Measurements from ENCODE around the gene SOBP.

Gene SOBP

DNA sequence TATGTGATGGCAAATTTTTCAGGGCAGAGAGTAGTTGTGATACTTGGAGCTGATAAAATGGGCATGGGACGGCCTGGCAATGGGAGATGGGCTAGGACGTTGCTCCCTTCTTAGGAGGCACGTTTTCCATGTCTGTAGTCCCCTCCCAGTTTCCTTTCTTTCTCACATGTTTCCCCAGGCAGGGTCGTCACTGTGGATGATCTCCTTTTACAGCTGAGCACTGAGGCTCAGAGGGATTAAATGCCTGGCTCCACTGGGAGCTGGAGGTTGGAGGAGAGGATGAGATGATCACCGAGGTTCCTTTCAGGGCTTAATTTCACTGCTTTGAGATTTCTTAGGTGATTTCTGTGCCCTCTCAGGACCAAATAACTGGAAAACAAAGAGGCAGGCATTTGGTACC, 136.7 kb downstream of the SOBP start:
- no peak for TF ChIP-seq ZNF274 (IDR thresholded peaks at IDR 0.05; ENCODE audit: low read depth, low read length)
- no peak overlapping the region for H3K4me3 ChIP-seq (ENCODE audit: low read length)

DNA sequence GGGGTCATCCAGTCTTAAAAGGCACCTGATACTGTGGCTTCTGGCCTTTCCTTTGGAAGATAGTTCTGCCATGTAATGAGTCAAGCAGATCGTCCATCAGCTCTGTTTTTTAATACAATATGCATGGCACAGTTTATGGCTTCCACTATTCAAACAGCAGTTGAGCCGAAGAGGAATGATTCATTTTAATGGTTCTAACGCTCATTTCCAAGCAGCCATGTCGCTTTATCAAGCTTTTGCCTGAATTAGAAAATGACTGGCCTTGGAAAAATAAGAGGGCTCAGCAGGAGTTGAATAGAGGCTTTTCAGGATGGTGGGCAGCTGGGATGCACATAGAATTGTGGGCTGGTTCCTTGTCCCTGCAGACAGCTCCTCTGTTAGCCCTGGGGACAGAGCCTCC, 138.1 kb downstream of the SOBP start:
- TF ChIP-seq ZNF274 (IDR thresholded peaks at IDR 0.05; ENCODE audit: low read depth, low read length), result no peak
- H3K4me3 ChIP-seq (ENCODE audit: low read length), result no peak overlapping the region

DNA sequence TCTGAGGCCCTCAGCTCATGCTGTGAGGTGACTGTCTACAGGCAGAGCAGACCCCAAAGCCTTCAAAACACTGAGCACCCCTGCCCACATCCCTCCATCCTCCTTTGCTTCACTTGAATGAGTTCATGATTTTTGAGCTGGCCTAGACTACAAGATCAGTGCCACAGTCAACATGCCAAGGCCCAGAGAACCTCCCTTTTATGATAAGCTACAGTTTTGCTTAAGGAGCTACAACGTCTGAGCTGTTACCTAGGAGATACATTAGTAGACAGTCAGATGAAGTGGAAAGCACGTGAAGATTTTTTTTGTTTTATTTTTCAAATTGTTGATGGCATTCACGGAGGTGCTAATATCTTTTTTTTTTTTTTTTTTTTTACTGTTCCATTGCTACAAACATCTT, 139.0 kb downstream of the SOBP start:
- H3K4me3 ChIP-seq (ENCODE audit: low read length), result no peak overlapping the region
- no peak for TF ChIP-seq ZNF274 (IDR thresholded peaks at IDR 0.05; ENCODE audit: low read depth, low read length)

DNA sequence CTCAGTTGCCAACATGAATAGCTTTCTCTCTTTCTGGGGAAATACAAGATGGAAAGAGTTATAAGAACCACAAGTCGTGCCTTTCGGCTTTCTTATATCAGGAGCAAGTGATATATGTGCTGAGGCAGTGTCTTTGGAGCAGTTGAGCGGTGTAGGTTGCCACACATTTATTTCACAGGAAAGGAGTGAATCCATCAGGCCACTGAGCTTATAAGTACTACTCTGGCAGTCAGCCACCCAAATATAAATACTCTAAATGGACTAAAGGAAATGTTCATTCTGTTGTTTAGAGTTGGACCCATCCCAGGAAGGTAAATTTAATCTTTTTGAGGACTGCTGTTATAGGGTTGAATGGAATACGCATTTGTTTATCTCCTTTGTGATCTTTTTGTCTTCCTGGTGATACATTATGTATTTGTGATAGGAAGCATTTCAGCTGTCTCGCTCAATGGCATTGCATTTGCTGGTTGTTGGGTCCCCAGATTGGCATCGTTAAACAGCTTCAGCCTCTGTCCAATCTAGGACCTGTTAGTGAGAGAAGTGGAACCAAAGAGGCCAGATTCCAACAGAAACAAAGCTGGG, 139.7 kb downstream of the SOBP start:
- H3K4me3 ChIP-seq (ENCODE audit: low read length), result no peak overlapping the region
- no peak for TF ChIP-seq ZNF274 (IDR thresholded peaks at IDR 0.05; ENCODE audit: low read depth, low read length)

DNA sequence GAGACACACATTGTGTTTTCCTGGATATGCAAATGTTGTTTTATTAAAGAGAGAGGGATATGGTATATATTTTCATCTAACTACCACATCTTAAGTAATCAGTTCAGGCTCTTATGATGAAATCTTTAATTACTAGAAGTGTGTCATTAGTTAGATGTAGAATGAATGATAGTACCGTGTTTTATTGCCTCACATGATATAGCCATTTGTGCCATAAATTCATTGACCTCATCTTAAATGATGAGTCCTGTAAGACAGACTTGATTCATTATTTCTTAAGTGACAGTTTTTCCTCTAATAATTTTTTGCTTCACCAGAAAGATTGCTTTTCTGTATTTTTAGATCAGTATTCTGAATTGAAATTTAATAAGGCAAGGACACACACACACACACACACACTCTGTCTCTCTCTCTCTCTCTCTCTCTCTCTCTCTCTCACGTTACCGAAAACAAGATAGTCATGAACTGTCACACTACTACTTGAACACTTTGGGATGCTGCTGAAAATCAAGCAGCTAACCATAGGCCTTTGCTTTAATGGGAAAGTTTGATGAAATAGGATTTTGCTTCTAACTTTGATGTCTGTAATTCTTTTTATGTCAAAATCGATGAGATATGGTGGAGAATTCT, 140.5 kb downstream of the SOBP start:
- no peak for TF ChIP-seq ZNF274 (IDR thresholded peaks at IDR 0.05; ENCODE audit: low read depth, low read length)
- H3K4me3 ChIP-seq (ENCODE audit: low read length), result no peak overlapping the region

DNA sequence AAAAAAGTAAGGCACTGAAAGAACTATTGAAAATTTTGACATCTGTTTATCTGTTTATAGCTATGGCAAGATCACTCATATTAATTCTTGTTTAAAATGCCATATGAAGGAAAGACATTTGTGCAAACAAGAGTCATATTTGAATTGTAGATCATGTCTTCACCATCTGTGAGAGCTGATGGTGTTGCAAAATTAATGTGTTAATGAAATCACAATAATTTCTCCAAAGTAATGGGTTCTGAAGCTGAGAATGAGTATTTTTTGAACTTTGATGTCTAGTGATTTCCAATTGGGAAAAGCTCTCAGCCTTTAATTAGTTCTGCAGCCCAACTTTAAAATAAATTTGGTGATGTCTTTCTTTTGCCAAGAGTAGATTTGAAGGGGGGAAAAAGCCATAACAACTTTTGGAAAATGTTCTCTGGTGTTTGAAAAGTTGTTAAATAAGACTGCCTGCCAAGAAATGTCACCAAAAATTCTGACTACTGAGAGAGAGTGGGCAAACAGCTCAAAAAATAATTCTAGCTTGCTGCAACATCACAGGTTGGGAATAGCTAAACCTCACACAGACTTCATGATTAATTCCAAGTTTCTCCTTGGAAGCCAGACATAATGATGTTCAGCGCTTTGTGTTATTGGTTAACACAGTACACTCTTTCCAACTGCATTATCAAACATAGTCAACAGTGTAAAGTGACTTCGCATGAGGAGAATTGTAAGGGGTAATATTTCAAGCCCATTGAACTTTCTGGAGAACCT, 142.6 kb downstream of the SOBP start:
- H3K4me3 ChIP-seq (ENCODE audit: low read length), result no peak overlapping the region
- TF ChIP-seq ZNF274 (IDR thresholded peaks at IDR 0.05; ENCODE audit: low read depth, low read length), result no peak

DNA sequence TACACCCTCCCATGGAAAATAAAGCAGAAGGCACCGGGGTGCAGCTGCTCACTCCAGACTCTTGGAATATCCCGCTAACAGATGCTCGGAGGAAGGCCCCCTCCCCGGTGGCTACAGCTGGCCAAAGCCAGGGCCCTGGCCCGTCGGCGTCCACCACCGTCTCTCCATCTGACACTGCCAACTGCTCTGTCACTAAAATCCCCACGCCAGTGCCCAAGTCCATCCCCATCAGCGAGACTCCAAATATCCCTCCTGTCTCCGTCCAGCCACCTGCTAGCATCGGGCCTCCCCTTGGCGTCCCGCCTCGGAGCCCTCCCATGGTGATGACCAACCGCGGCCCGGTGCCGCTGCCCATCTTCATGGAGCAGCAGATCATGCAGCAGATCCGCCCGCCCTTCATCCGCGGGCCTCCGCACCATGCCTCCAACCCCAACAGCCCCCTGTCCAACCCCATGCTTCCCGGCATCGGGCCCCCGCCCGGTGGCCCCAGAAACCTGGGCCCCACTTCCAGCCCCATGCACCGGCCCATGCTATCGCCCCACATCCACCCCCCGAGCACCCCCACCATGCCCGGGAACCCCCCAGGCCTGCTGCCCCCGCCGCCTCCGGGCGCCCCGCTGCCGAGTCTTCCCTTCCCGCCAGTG, 143.9 kb downstream of the SOBP start:
- no peak overlapping the region for H3K4me3 ChIP-seq (ENCODE audit: low read length)

DNA sequence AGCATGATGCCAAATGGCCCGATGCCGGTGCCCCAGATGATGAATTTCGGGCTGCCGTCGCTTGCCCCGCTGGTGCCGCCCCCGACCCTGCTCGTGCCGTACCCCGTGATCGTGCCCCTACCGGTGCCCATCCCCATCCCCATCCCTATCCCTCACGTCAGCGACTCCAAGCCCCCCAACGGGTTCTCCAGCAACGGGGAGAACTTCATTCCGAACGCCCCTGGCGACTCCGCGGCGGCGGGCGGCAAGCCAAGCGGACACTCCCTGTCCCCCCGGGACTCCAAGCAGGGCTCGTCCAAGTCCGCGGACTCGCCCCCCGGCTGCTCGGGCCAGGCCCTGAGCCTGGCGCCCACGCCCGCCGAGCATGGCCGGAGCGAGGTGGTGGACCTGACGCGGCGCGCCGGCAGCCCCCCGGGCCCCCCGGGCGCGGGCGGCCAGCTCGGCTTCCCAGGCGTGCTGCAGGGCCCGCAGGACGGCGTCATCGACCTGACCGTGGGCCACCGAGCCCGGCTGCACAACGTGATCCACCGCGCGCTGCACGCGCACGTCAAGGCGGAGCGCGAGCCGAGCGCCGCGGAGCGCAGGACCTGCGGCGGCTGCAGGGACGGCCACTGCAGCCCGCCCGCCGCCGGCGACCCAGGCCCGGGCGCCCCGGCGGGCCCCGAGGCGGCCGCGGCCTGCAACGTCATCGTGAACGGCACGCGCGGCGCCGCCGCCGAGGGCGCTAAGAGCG, 144.6 kb downstream of the SOBP start:
- no peak overlapping the region; the same call in 1 of the 2 replicates for H3K4me3 ChIP-seq (ENCODE audit: low read length)

More for the DNA sequence above, 143.9 kb downstream of the SOBP start:
- TF ChIP-seq ZNF274 (IDR thresholded peaks at IDR 0.05; ENCODE audit: low read depth, low read length), result no peak

DNA sequence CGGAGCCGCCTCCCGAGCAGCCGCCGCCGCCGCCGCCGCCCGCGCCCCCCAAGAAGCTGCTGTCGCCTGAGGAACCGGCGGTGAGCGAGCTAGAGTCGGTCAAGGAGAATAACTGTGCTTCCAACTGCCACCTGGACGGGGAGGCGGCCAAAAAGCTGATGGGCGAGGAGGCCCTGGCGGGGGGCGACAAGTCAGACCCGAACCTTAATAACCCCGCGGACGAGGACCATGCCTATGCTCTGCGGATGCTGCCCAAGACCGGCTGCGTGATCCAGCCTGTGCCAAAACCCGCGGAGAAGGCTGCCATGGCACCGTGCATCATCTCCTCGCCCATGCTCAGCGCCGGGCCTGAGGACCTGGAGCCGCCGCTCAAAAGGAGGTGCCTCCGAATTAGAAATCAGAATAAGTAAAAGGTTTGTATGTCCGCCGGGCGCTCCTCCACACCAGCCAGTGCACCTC, 145.2 kb downstream of the SOBP start:
- no peak for TF ChIP-seq ZNF274 (IDR thresholded peaks at IDR 0.05; ENCODE audit: low read depth, low read length)
- no peak overlapping the region for H3K4me3 ChIP-seq (ENCODE audit: low read length)

More for the DNA sequence above, 144.6 kb downstream of the SOBP start:
- no peak for TF ChIP-seq ZNF274 (IDR thresholded peaks at IDR 0.05; ENCODE audit: low read depth, low read length)

DNA sequence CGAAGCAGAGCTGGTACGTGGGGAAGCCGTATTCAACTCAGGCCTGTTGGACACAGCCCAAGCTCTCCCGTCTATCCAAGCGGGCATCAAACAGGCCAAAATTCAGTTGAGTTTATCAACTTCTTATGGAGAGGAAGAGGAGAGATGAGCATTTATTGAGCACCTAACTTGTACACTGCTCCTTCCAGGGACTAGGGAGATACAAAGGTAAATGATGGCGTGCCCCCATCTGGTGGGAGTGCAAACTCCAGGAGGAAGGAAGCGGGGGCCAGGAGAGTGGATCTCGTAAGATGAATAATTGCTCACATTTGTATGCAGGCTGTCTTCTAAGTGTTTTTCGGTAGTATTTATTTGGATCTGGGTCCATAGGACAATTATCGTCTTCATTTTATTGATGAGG, 146.6 kb downstream of the SOBP start:
- TF ChIP-seq ZNF274 (IDR thresholded peaks at IDR 0.05; ENCODE audit: low read depth, low read length), result no peak
- no peak overlapping the region for H3K4me3 ChIP-seq (ENCODE audit: low read length)

DNA sequence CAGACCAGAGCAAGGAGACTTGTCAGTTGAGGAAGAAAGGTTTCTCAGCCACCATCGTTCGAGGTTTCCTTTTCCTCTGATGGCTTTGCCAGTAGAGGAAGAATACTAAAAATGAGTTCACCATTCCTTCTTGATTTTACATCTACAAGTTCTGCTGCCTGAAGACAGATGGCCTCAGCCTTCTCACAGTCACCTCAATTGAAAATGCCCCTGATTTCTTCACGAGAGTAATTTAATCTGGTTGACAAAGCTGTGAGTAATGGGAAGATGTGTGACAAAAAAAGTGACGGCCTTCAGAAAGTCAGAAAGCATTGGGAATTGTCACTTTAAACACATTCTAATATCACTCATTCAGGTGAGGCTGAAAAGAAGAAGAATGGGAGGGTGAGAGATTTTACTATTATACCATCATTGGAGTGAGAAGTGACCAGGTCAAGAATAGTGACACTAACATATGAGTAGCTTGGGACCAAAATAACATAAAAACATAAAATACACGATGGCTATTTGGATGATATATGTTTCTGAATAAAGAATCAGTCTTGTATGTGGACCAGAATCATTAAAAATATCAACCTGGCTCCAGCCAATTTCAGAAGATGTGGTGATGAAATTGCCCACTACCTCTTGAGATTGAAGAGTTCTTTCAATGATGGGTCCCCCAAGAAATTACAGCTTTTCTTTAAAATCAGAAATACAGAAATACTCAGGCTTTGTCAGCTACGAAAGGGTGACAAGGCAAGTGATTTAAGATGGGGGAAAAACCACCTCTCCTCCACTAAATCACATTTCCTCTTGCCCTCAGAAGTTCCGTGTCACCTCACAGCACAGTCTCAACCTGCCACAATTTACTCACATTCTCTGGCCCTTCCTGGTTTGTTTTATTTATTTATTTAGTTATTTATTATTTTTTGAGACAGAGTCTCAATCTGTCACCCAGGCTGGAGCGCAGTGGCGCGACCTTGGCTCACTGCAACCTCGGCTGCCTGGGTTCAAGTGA, 147.7 kb downstream of the SOBP start:
- H3K4me3 ChIP-seq (ENCODE audit: low read length), result no peak overlapping the region
- no peak for TF ChIP-seq ZNF274 (IDR thresholded peaks at IDR 0.05; ENCODE audit: low read depth, low read length)

DNA sequence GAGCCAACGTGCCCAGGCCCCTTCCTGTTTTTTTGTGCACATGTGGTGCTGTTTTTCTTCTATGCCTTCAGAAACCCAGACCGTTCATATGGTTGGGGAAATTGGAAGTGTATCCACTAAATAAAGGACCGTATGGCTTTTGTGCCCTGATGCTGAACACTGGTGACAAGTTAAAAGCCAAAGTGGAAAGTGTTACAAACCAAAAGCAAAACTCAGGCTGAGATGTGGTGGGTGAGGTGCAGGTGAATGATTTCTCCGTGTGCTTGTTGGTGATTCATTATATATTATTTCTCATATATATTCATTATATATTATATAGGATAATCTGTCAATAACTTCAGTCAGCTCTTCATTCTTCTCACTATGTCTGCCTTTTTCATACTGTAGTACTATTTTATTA, 148.6 kb downstream of the SOBP start:
- no peak overlapping the region for H3K4me3 ChIP-seq (ENCODE audit: low read length)
- TF ChIP-seq ZNF274 (IDR thresholded peaks at IDR 0.05; ENCODE audit: low read depth, low read length), result no peak

DNA sequence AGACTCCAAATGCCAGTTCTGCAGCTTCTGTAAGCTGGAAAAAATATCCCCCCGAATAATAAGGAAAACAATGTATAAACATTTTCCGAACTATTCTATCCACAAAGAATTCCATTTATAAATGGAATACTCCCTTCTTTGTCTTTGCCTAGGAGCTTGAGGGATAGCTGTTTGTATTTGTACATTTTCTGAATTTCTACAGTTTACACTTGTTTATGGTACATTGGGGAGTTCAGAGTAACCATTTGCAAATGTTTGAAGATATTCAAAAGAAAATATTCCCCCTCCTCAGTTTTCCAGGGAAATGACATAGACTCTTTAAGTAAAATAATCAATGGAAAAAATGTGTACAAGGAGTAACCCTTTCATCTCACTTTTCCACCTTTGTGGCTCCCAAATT, 149.6 kb downstream of the SOBP start:
- H3K4me3 ChIP-seq (ENCODE audit: low read length), result no peak overlapping the region
- no peak for TF ChIP-seq ZNF274 (IDR thresholded peaks at IDR 0.05; ENCODE audit: low read depth, low read length)

All from GM08714 (cell line).